ENCODE measurements around the gene RPS24.

The RPS24 gene

DNA sequence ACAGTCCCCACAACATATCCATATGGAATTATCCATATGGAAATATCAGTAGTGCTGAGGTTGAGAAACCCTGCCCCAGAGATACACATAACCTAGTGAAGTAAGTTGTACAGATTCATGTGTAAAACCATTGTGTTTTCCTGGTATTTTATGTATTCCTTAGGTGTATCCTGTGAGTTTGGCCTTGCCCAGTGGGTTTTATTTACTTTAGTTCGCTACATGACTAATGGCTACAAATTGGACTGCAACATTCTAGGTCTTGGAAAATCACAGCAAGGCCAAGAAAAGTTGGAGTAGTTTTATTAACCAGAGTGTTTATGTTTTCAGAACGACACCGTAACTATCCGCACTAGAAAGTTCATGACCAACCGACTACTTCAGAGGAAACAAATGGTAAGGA is 1.4 kb downstream of the RPS24 start:
- Histone ChIP-seq H3K36me3 (ENCODE audit: insufficient read depth, low read length) (peaks cover 58% of the 10 kb centered on the region), H3K9me3 (ENCODE audit: low read depth, low read length) (no peaks in the 10 kb centered on the region), H3K9ac (ENCODE audit: insufficient read length) (peak overlapping the region; percentile 99), H3K4me3 (peak overlapping the region; percentile 89), H3K27ac (no peak overlapping the region)
- no peak for DNase-seq (ENCODE audit: low read depth, low spot score)
- TF ChIP-seq POLR2AphosphoS5 (IDR thresholded peaks at IDR 0.05; ENCODE audit: borderline replicate concordance, low read depth, low read length): no peak
- no peak for TF ChIP-seq FOXP2 (optimal IDR thresholded peaks at IDR 0.05; ENCODE audit: control extremely low read depth, extremely low read length, insufficient read depth)
- TF ChIP-seq EZH2 (IDR thresholded peaks at IDR 0.05): no peak

DNA sequence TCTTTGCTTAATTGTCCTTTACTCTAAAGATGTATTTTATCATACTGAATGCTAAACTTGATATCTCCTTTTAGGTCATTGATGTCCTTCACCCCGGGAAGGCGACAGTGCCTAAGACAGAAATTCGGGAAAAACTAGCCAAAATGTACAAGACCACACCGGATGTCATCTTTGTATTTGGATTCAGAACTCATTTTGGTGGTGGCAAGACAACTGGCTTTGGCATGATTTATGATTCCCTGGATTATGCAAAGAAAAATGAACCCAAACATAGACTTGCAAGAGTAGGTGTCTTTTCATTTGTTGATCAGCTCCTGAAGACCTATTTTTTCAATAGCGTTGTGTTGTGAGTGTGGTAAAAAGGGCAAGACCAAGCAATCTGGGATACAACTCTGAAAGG is 1.8 kb downstream of the RPS24 start:
- peak overlapping the region; percentile 99 for H3K9ac ChIP-seq (ENCODE audit: insufficient read length)
- no peak for DNase-seq (ENCODE audit: low read depth, low spot score)
- TF ChIP-seq POLR2AphosphoS5 (IDR thresholded peaks at IDR 0.05; ENCODE audit: borderline replicate concordance, low read depth, low read length): no peak
- H3K36me3 ChIP-seq (ENCODE audit: insufficient read depth, low read length): peaks cover 62% of the 10 kb centered on the region
- H3K9me3 ChIP-seq (ENCODE audit: low read depth, low read length): no peaks in the 10 kb centered on the region
- H3K27ac ChIP-seq: no peak overlapping the region
- peak overlapping the region; percentile 89 for H3K4me3 ChIP-seq

DNA sequence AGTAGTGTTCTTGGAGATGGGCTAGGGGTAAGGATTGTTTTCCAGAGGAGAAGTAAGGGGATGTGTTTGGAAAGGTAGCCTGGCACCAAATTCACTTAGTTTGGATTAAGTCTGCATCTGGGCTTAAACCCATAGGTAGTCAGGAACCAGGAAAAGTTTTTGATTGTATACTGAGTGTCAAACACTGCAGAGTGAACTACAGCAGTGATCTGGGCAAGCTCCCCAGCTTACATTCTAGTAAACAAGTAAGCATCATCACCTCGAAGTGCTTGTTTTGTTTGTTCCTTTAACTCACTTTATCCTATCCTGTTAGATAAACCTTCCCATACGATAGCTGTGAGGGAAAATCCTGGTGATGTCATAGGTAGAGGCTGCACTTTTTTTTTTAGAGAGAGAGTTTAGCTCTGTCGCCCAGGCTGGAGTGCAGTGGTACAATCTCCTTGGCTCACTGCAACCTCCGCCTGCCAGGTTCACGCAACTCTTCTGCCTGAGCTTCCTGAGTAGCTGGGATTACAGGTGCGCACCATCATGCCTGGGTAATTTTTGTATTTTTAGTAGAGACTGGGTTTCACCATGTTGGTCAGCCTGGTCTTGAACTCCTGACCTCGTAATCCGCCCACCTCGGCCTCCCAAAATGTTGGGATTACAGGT is 2.4 kb downstream of the RPS24 start:
- H3K9me3 ChIP-seq (ENCODE audit: low read depth, low read length): no peaks in the 10 kb centered on the region
- TF ChIP-seq POLR2AphosphoS5 (IDR thresholded peaks at IDR 0.05; ENCODE audit: borderline replicate concordance, low read depth, low read length): no peak
- no peak for TF ChIP-seq EZH2 (IDR thresholded peaks at IDR 0.05)
- no peak for TF ChIP-seq FOXP2 (optimal IDR thresholded peaks at IDR 0.05; ENCODE audit: control extremely low read depth, extremely low read length, insufficient read depth)
- no peak overlapping the region for H3K27ac ChIP-seq
- H3K36me3 ChIP-seq (ENCODE audit: insufficient read depth, low read length): peaks cover 68% of the 10 kb centered on the region
- DNase-seq (ENCODE audit: low read depth, low spot score): no peak
- H3K9ac ChIP-seq (ENCODE audit: insufficient read length): peak overlapping the region; percentile 99
- peak overlapping the region; percentile 89 for H3K4me3 ChIP-seq

DNA sequence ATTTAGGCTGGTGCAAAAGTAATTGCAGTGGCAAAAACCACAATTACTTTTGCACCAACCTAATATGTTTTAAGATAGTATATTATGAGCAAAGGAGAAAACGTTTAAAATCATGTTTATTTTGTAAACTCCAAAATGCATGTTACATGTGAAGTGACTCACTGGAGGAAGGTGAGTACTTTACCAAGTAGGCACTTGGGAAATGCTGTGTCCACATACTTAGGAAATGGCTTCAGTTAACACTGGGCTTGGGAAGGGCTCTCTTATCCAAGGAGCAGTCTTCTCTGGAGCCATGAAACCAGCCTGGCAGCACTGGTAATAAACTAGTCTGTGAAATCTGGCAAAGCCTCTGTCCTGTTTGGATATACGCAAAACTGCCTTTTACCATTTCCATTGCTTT is 4.4 kb downstream of the RPS24 start:
- H3K4me3 ChIP-seq: no peak overlapping the region
- TF ChIP-seq POLR2AphosphoS5 (IDR thresholded peaks at IDR 0.05; ENCODE audit: borderline replicate concordance, low read depth, low read length) (no peak), EZH2 (IDR thresholded peaks at IDR 0.05) (no peak), FOXP2 (optimal IDR thresholded peaks at IDR 0.05; ENCODE audit: control extremely low read depth, extremely low read length, insufficient read depth) (no peak)
- H3K9ac ChIP-seq (ENCODE audit: insufficient read length): no peak overlapping the region
- no peak for DNase-seq (ENCODE audit: low read depth, low spot score)
- no peaks in the 10 kb centered on the region for H3K9me3 ChIP-seq (ENCODE audit: low read depth, low read length)
- H3K27ac ChIP-seq: no peak overlapping the region; the same call in 1 of the 2 replicates
- peaks cover 84% of the 10 kb centered on the region for H3K36me3 ChIP-seq (ENCODE audit: insufficient read depth, low read length)

DNA sequence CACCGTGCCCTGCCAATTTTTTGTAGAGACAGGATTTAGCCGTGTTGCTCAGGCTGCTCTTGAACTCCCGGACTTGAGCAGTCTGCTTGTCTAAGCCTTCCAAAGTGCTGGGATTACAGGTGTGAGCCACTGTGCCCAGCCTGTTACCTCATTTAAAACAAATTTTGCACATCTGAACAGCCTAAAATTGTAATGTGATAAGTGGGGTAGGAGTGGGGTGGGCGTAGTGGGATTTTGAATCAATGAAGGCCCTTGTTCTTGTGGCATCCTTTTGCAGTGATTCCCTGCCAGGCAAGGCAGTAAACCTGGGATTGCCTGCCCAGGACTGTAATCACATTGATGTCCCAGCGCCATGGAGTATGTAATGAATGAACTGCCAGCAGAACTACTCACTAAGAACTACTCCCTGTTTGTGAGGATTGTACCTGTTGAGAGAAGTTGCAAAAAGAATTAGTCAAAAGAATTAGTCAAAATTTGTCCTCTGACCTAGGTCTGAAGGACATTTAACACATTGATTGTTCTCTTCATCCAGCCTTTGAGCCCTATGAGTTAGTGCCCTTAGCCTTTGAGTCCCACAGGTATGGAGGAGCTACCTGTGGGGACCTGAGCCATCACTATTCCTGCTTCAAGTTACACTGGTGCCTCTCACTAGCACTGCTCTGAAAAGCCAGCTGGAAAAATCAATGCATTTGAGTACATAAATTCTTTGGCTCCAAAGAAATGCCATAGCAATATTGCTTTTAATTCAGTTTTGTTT is 5.3 kb downstream of the RPS24 start:
- H3K9ac ChIP-seq (ENCODE audit: insufficient read length): no peak overlapping the region
- no peak overlapping the region for H3K27ac ChIP-seq
- peaks cover 84% of the 10 kb centered on the region for H3K36me3 ChIP-seq (ENCODE audit: insufficient read depth, low read length)
- H3K4me3 ChIP-seq: no peak overlapping the region
- no peak for DNase-seq (ENCODE audit: low read depth, low spot score)
- TF ChIP-seq POLR2AphosphoS5 (IDR thresholded peaks at IDR 0.05; ENCODE audit: borderline replicate concordance, low read depth, low read length): no peak
- no peak for TF ChIP-seq EZH2 (IDR thresholded peaks at IDR 0.05)
- no peak for TF ChIP-seq FOXP2 (optimal IDR thresholded peaks at IDR 0.05; ENCODE audit: control extremely low read depth, extremely low read length, insufficient read depth)
- H3K9me3 ChIP-seq (ENCODE audit: low read depth, low read length): no peaks in the 10 kb centered on the region

DNA sequence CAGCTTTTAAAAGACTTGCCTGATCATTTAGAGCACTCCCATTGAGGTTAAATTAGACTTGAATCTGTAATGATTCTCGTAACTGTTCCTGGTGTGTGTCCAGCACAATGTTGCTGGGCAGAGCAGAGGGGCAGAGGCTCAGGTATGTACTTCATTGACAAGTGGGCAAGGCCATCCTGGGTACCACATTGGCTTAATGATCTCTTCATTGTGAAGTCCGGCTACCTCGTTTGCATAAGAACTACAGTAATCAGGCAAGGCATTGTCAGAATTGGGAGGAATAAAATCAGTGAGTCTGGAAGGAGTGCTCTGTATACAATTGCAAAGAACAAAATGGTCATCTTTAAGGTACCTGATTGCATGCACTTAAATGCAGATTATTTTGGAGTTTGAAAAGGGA is 6.1 kb downstream of the RPS24 start:
- Histone ChIP-seq H3K27ac (no peak overlapping the region), H3K4me3 (no peak overlapping the region), H3K9me3 (ENCODE audit: low read depth, low read length) (no peaks in the 10 kb centered on the region), H3K36me3 (ENCODE audit: insufficient read depth, low read length) (peaks cover 79% of the 10 kb centered on the region), H3K9ac (ENCODE audit: insufficient read length) (no peak overlapping the region)
- DNase-seq (ENCODE audit: low read depth, low spot score): no peak
- TF ChIP-seq EZH2 (IDR thresholded peaks at IDR 0.05) (no peak), POLR2AphosphoS5 (IDR thresholded peaks at IDR 0.05; ENCODE audit: borderline replicate concordance, low read depth, low read length) (no peak), FOXP2 (optimal IDR thresholded peaks at IDR 0.05; ENCODE audit: control extremely low read depth, extremely low read length, insufficient read depth) (no peak)

DNA sequence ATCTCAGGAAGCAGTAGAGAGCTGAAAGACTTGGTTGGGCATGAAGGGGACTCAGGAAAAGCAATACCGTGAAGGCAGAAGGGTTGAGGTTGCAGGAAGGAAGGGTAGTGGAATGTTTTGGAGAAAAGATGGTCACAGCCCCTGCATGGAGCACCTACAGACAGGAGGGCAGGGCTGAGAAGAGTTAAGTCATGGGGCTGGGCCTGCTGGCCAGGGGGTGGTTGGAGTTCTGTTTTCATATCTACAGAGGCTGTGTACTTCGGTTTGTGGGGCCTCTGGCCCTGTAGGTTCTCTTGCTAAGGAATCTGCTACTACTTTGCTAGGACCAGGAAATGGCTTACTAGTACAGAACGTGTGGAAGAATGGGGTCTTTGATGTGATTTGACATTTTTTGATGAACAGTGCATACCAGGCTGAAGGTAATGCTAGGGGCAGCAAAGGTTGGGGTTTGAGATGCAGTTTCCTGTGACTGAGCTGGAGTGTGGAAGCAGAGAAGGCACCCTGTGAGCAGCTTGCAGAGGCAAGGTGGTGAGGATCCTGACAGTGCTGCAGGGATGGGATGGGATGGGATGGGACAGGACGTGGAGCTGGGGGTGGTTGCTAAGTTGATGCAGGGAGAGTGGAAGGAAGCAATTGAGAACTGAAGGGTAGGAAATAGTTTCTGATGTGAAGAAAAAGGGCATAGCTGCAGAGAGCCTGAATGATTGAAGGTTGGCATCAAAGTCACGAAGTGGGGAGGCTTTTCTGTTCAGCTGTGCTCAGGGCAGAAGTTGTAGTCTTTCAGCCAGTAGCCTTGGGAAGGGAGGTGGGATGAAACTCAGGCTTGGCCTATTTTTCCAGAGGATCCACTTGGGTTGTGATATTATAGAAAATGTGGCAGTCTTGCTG is 7.8 kb downstream of the RPS24 start:
- Histone ChIP-seq H3K4me3 (no peak overlapping the region), H3K36me3 (ENCODE audit: insufficient read depth, low read length) (peaks cover 62% of the 10 kb centered on the region), H3K9ac (ENCODE audit: insufficient read length) (no peak overlapping the region), H3K9me3 (ENCODE audit: low read depth, low read length) (no peaks in the 10 kb centered on the region), H3K27ac (peak overlapping the region; percentile 50)
- DNase-seq (ENCODE audit: low read depth, low spot score): no peak
- TF ChIP-seq FOXP2 (optimal IDR thresholded peaks at IDR 0.05; ENCODE audit: control extremely low read depth, extremely low read length, insufficient read depth) (no peak), EZH2 (IDR thresholded peaks at IDR 0.05) (no peak), POLR2AphosphoS5 (IDR thresholded peaks at IDR 0.05; ENCODE audit: borderline replicate concordance, low read depth, low read length) (no peak)
